ENCODE data around the gene SCUBE1. TPM values are rescaled to one million over a fixed set of nuclear protein-coding genes. Genes with fewer than 3 reads are reported as not detected.

Gene SCUBE1
- total and polyA plus RNA-seq, 2 donors (not counting 3 experiments of a cell fraction or from before 2014, with no cell fraction given) = 0.07 TPM; not detected in 1

GRCh38 chr22:43310311-43310710, 32.9 kb downstream of the SCUBE1 start:
- Histone ChIP-seq H3K4me2 (ENCODE audit: insufficient read depth, low read length) (no peak overlapping the region), H4K20me1 (replicated peaks; ENCODE audit: control insufficient read depth, extremely low read depth, insufficient read depth, low read length) (no peaks in the 10 kb centered on the region), H3K4me1 (ENCODE audit: control insufficient read depth, extremely low read depth, insufficient read depth, low read length) (no peaks in the 10 kb centered on the region), H3K9me3 (replicated peaks; ENCODE audit: control insufficient read depth, insufficient read depth, low read length) (no peaks in the 10 kb centered on the region), H3K9me1 (replicated peaks; ENCODE audit: control insufficient read depth, extremely low read depth, insufficient read depth, low read length) (no peaks in the 10 kb centered on the region), H3K27me3 (ENCODE audit: control insufficient read depth in 2 of 2, insufficient read depth in 2 of 2, low read length in 2 of 2) (no peaks in the 10 kb centered on the region), H2AFZ (ENCODE audit: low read depth, low read length) (no peak overlapping the region), H3K79me2 (ENCODE audit: control insufficient read depth, insufficient read depth, low read length) (no peaks in the 10 kb centered on the region), H3K36me3 (ENCODE audit: control insufficient read depth in 2 of 2, extremely low read depth in 1 of 2, insufficient read depth in 2 of 2, low read length in 2 of 2) (no peaks in the 10 kb centered on the region), H3K27ac (ENCODE audit: insufficient read depth, low read depth, low read length) (no peak overlapping the region), H3K4me3 (replicated peaks in 1 of 3; ENCODE audit: insufficient read depth in 1 of 3, low read depth in 1 of 3, low read length in 3 of 3) (no peak overlapping the region), H3K9ac (replicated peaks; ENCODE audit: extremely low read depth, insufficient read depth, low read length) (no peak overlapping the region)
- TF ChIP-seq MAX (IDR thresholded peaks at IDR 0.05; ENCODE audit: insufficient read depth, insufficient read length) = no peak
- no peak for TF ChIP-seq MYC (IDR thresholded peaks at IDR 0.05; ENCODE audit: low read depth, low read length)
- TF ChIP-seq GATA2 (IDR thresholded peaks at IDR 0.05; ENCODE audit: insufficient read depth, insufficient read length, low read depth, low read length) = no peak
- no peak for TF ChIP-seq JUN (IDR thresholded peaks at IDR 0.05; ENCODE audit: borderline replicate concordance, insufficient read depth, insufficient read length, low read depth)
- no peak for TF ChIP-seq EZH2 (IDR thresholded peaks at IDR 0.05; ENCODE audit: borderline replicate concordance, low read depth, low read length, severe bottlenecking)
- TF ChIP-seq POLR2A (IDR thresholded peaks at IDR 0.05; ENCODE audit: low read depth, low read length) = no peak
- TF ChIP-seq POLR2AphosphoS5 (IDR thresholded peaks at IDR 0.05; ENCODE audit: insufficient read depth, low read depth, low read length) = no peak
- no peak for TF ChIP-seq FOS (IDR thresholded peaks at IDR 0.05; ENCODE audit: borderline replicate concordance, insufficient read depth, low read length)
- TF ChIP-seq, protein P1, sequence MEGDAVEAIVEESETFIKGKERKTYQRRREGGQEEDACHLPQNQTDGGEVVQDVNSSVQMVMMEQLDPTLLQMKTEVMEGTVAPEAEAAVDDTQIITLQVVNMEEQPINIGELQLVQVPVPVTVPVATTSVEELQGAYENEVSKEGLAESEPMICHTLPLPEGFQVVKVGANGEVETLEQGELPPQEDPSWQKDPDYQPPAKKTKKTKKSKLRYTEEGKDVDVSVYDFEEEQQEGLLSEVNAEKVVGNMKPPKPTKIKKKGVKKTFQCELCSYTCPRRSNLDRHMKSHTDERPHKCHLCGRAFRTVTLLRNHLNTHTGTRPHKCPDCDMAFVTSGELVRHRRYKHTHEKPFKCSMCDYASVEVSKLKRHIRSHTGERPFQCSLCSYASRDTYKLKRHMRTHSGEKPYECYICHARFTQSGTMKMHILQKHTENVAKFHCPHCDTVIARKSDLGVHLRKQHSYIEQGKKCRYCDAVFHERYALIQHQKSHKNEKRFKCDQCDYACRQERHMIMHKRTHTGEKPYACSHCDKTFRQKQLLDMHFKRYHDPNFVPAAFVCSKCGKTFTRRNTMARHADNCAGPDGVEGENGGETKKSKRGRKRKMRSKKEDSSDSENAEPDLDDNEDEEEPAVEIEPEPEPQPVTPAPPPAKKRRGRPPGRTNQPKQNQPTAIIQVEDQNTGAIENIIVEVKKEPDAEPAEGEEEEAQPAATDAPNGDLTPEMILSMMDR (IDR thresholded peaks at IDR 0.05; ENCODE audit: extremely low read depth in 1 of 2, insufficient read depth in 1 of 2, low read depth in 1 of 2, low read length in 2 of 2) = no peak
- BruUV-seq (replicated peaks) = no TSS peak
- intact Hi-C loops (cut with micrococcal nuclease) (no loop called here), dilution Hi-C loops (cut with MboI; ENCODE audit: extremely low pct_ligation_motif_present, low sequenced_read_pairs) (no loop called here)
- POLR2A ChIA-PET = no interaction called here
- CTCF ChIA-PET = no interaction called here
- DNase-seq (ENCODE audit: low read depth, low spot score) (no peak), FAIRE-seq (no peak)

All from endothelial cell of umbilical vein (primary cell).